Inflammatory macrophage treated with lipopolysaccharide for 4 hours (primary cell): Measurements from ENCODE around the gene CCDC88A.
A peak's percentile ranks its signal among the peaks of the same experiment; 100 is the strongest.
"Not testable (repeated sequence)": the region's sequence is repeated elsewhere in the genome, so short reads cannot be mapped to it uniquely, and the experiment has no call there.

Source experiments
- DNase-seq: peaks from one replicate; pipeline ENCODE4 v3.0.0-alpha.2; 2020

CCDC88A gene, protein sequence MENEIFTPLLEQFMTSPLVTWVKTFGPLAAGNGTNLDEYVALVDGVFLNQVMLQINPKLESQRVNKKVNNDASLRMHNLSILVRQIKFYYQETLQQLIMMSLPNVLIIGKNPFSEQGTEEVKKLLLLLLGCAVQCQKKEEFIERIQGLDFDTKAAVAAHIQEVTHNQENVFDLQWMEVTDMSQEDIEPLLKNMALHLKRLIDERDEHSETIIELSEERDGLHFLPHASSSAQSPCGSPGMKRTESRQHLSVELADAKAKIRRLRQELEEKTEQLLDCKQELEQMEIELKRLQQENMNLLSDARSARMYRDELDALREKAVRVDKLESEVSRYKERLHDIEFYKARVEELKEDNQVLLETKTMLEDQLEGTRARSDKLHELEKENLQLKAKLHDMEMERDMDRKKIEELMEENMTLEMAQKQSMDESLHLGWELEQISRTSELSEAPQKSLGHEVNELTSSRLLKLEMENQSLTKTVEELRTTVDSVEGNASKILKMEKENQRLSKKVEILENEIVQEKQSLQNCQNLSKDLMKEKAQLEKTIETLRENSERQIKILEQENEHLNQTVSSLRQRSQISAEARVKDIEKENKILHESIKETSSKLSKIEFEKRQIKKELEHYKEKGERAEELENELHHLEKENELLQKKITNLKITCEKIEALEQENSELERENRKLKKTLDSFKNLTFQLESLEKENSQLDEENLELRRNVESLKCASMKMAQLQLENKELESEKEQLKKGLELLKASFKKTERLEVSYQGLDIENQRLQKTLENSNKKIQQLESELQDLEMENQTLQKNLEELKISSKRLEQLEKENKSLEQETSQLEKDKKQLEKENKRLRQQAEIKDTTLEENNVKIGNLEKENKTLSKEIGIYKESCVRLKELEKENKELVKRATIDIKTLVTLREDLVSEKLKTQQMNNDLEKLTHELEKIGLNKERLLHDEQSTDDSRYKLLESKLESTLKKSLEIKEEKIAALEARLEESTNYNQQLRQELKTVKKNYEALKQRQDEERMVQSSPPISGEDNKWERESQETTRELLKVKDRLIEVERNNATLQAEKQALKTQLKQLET (N-terminal part only)

DNA sequence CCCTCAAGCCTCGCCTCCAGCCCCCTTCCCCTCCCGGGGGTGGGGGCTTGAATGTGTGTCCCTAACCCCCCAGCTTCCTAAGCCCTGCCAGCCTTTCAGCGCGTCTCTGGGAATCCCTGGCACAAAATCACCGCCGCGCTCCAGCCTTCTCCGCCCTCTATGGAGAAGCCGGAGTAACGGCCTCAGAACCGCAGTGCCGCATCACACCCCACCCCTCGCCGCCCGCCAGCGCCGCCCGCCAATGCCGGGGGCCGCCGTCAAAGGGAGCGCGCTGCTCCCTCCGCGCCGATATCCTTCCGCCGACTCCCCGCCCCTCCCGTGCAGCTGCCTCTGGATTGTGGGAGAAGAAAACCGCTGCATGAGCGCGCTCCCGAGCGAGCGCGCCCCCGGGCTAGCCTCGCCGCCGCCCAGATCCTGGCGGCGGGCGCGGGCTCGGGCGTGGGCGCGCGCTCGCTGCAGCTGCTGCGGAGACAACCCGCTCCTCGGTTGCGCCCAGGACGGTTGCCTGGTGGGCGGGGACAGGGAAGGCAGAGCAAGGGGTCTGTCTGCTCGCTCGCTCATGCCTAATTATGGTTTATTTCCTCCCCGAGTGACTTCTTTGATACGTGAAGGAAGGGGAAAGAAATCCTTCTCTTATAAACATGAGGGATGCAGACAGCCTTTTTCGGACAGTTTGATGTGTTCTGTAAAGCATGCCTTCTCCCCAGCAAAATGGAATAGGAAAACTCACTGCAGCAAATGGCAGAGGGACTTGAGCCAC, at the start of gene CCDC88A:
Gene CCDC88A (minus strand): TSS at position 178 of the 760 bp plus-strand sequence. CDS start 777 bp downstream, outside the sequence.
- DNase-seq: peak; percentile 92

GRCh38 chr2:55461679-55462078, 42.0 kb upstream of the CCDC88A start:
- DNase-seq: no peak

GRCh38 chr2:55460562-55460961, 40.9 kb upstream of the CCDC88A start:
- DNase-seq: peak; percentile 76

DNA sequence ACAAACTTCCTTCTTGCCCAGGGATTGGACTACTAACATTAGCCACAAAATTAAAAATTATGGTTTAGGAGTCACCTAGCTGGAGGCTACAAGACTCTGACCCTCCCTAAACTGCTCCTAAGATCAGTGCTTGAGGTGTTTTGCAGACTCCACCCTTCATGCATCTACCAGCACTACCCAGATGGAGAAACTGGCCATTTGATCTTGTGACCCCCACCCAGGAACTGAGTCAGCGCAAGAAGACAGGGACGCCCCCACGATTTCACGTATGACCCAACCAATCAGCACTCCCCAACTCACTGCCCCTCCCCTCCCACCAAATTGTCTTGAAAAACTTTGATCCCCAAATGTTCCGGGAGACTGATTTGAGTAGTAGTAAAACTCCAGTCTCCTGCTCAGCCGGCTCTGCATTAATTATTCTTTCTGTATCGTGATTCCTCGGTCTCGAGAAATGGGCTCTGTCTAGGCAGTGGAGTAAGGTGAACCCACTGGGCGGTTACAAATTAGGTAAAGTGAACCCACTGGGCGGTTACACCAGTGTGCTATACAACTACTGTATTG, 40.1 kb upstream of the CCDC88A start:
- no peak for DNase-seq

DNA sequence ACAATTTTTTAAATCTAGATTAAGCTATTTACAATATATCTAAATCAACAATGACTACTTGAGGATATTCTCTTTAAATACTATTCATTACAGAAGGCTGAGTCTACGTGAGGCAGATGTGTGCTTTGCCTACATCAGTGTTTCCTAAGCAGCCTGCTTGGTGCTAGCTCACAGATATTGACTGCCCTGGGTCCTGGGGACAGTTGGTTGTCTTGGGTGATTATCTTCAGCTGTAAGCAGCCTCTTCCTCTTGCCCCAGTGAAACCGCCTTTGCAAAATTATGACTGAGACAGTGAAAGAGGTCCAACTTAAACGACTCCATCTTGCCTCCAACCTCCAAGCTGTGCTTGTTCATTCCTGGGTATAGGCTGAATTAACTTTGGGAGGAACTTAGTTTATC, 39.6 kb upstream of the CCDC88A start:
- no peak for DNase-seq

- DNase-seq: no peak
These were observed 34.5 kb upstream of the CCDC88A start for GRCh38 chr2:55454121-55454520.

DNA sequence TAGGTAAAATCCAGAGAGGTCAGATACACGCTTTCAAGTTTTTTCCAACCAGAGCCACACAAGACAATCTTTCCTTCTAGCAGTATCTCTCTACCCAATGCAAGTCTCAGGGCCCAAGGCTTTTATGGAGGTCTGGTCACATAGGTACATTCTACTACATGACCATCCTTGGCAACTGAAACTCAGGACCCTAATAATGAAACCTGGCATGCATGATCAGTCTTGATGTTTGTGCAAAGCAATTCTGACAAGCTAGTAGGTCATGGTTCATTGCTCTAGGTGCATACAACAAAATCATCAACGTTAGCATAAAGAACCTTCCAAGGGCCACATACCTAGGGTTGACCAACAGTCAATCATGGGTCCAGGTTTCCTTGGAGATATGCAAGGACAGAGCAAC, 33.2 kb upstream of the CCDC88A start:
- DNase-seq: no peak

DNA sequence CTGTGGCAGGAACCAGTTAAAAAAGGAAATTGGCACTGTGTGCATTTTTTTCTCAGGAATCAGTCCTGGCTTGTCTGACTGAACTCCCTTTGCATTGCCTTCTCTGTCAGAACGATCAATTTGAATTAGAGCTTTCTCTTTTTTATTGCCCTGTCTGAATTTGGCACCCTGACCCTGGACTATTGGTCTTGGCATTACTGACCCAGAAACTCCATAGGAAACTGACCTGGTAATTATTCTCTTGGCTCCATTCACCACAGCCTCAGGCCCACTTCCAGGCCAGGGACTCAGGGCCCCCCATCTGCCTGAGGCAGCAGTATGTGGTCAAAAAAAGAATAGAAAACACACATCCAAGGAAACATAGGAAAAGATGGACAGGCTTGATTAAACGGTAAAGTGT, 32.0 kb upstream of the CCDC88A start:
- DNase-seq: no peak

DNA sequence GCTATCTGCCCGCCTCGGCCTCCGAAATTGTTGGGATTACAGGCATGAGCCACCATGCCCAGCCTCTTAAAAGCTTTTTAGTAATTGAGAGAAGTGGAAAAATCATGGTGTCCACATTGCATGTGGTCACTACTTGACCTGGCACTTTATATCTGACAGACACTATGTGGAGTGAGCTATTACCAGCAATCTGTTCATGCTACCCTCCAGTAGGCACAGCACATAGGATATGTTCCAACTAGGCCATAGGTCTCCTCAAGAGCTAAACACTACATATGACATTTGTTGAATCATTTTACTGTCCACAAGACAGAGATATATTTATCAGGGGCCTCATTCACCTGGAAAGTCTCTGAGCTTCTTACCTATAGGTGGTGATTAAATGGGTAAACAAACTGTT, 30.4 kb upstream of the CCDC88A start:
- DNase-seq: not testable (repeated sequence)

GRCh38 chr2:55442045-55442760, 22.5 kb upstream of the CCDC88A start:
- DNase-seq: not testable (repeated sequence)

GRCh38 chr2:55441280-55441892, 21.7 kb upstream of the CCDC88A start:
- no peak for DNase-seq

DNA sequence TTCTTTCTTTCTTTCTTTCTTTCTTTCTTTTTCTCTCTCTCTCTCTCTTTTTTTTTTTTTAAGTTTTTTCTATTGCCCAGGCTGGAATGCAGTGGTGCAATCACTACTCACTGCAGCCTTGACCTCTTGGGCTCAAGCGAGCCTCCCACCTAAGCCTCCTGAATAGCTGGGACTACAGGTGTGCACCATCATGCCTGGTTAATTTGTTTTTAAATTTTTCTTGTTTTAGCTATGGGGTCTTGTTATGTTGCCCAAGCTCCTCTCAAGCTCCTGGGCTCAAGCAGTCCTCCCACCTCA, 19.4 kb upstream of the CCDC88A start:
- DNase-seq: no peak

DNA sequence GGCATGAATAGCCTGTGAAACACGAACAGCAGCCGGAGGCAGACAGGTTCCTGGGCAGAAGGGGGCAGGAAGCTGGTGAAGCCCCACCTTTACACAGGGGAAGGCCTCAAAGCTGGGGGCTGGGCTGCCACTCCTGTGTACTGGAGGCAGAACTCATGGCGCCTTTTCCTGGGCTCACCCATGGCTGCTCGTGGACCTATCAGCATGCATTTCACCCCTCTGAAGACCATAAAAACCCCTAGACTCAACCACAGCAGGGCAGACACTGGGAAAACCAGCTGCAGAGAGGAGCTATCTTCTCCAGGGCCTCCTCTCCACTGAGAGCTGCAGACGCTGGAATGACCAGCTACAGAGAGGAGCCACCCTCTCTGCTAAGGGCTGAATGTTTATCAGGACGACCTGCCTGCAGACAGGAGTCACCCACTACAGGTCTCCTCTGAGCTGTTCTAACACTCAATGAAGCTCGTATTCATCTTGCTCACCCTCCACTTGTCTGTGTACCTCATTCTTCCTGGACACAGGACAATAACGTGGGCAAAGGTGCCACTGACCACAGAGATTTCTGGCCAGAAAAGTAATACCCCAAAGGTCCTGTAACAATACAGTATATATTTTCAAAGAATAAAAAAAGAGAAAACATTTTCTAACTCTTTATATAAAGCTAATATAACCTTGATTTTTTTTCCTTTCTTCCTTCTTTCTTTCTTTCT, 18.9 kb upstream of the CCDC88A start:
- no peak for DNase-seq

- DNase-seq: no peak
These were observed 18.1 kb upstream of the CCDC88A start for GRCh38 chr2:55437515-55438390.

DNA sequence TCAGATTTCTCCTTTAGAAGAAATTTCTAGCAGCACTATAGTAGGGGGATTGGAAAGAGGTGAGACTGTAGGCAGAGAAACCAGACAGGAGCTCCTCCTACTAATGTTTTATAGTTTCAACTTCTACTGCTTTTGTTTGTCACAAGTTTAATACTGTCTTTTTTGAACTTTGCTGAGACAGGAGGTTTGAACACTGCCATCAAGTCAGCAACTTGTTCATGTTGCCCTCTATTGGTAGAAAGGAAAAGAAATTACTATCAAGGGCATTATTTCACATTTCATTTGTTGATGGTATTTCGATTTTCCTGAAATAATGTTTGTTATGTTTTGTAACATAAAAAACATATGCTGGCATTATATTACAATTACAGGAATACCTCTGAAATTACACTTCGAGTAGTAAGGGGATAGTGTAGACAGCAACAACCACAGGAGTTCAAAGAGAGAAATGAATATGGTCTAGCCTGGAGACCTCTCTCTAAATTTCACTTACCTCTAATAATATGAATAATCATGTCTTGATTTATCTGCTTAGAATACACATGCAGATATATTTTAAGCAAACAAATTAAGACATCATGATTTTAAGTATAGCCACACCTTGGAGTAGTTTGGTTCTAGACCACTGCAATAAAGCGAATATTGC, 12.4 kb upstream of the CCDC88A start:
- peak; percentile 73 for DNase-seq

- DNase-seq: peak; percentile 91
These were observed 10.7 kb upstream of the CCDC88A start for GRCh38 chr2:55430211-55430975.

DNA sequence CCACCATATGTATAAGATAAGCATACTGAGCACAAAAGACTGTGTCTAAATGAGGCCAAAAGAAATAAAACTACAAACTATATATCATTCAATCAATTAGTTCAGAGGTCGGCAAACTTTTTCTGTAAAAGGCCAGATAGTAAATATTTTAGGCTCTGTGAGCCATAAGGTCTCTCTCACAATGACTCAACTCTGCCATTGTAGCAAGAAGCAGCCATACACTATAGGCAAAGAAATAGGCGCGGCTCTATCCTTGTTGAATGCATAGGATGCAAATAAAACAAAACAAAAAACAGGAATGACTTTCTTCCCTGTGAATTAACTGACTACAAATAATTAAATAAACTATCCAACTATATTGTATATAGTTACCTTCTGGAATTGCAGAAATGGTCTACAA, 8.6 kb upstream of the CCDC88A start:
- DNase-seq: no peak

DNA sequence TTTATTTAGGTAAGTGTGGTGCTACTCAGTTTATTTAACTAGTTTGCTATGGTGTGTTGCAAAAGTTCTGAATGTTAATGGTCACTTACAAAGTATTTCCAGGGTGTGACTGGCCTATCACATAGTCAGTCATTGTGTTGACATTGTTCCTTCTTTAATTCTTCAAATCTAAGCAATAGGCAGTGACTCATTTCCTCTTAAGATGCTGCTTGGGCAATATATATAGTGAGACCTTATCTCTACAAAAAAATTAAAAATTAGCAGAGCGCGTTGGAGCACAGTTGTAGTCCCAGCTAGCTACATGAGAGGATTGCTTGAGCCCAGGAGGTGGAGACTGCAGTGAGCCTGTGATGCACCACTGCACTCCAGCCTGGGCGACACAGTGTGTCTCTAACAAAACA, 5.8 kb upstream of the CCDC88A start:
- DNase-seq: peak; percentile 97
